ENCODE results near the gene IMMP2L. TPM values are rescaled to one million over a fixed set of nuclear protein-coding genes. Genes with fewer than 3 reads are reported as not detected.

IMMP2L gene
- total RNA-seq, 1 donor from 2014 or later, result 31.9 TPM

- POLR2A ChIA-PET, result no interaction called here
- DNase-seq (no peak), ATAC-seq (ENCODE audit: low read depth) (no peak)
- intact Hi-C loops (cut with micrococcal nuclease), result no loop called here
- Mint-ChIP-seq H3K27me3 (no peaks in the 10 kb centered on the region), H3K9me3 (peaks cover 5% of the 10 kb centered on the region), H3K4me3 (no peak overlapping the region), H3K36me3 (ENCODE audit: low read depth) (peaks cover 8% of the 10 kb centered on the region), H3K4me1 (no peaks in the 10 kb centered on the region), H3K27ac (no peak overlapping the region)
- CTCF ChIA-PET, result no interaction called here
- no peak for TF ChIP-seq CTCF (IDR thresholded peaks at IDR 0.05)
Measured at GRCh38 chr7:111483078-111483477, 79.2 kb downstream of the IMMP2L start.

GRCh38 chr7:111477462-111478225, 84.6 kb downstream of the IMMP2L start:
- intact Hi-C loops (cut with micrococcal nuclease), result no loop called here
- peaks cover 12% of the 10 kb centered on the region for H3K36me3 Mint-ChIP-seq (ENCODE audit: low read depth)
- no peak overlapping the region for H3K4me3 Mint-ChIP-seq
- no peak overlapping the region for H3K27ac Mint-ChIP-seq
- no peaks in the 10 kb centered on the region for H3K4me1 Mint-ChIP-seq
- ChIA-PET CTCF (no interaction called here), POLR2A (no interaction called here)
- DNase-seq, result no peak
- TF ChIP-seq CTCF (IDR thresholded peaks at IDR 0.05), result no peak
- H3K9me3 Mint-ChIP-seq, result peaks cover 5% of the 10 kb centered on the region
- ATAC-seq (ENCODE audit: low read depth), result no peak
- H3K27me3 Mint-ChIP-seq, result no peaks in the 10 kb centered on the region

GRCh38 chr7:111476586-111477293, 85.6 kb downstream of the IMMP2L start:
- Mint-ChIP-seq H3K27me3 (no peaks in the 10 kb centered on the region), H3K4me3 (no peak overlapping the region)
- no peak for ATAC-seq (ENCODE audit: low read depth)

GRCh38 chr7:111475959-111476358, 86.3 kb downstream of the IMMP2L start:
- Mint-ChIP-seq H3K27ac (no peak overlapping the region), H3K4me1 (no peaks in the 10 kb centered on the region), H3K36me3 (ENCODE audit: low read depth) (peaks cover 15% of the 10 kb centered on the region), H3K4me3 (no peak overlapping the region), H3K9me3 (peaks cover 7% of the 10 kb centered on the region), H3K27me3 (no peaks in the 10 kb centered on the region)
- POLR2A ChIA-PET, result no interaction called here
- intact Hi-C loops (cut with micrococcal nuclease), result no loop called here
- CTCF ChIA-PET, result no interaction called here
- no peak for DNase-seq
- TF ChIP-seq CTCF (IDR thresholded peaks at IDR 0.05), result no peak
- no peak for ATAC-seq (ENCODE audit: low read depth)

More at GRCh38 chr7:111476586-111477293, 85.6 kb downstream of the IMMP2L start:
- Mint-ChIP-seq H3K4me1 (no peaks in the 10 kb centered on the region), H3K27ac (no peak overlapping the region), H3K9me3 (peaks cover 5% of the 10 kb centered on the region), H3K36me3 (ENCODE audit: low read depth) (peaks cover 15% of the 10 kb centered on the region)
- ChIA-PET CTCF (no interaction called here), POLR2A (no interaction called here)
- intact Hi-C loops (cut with micrococcal nuclease), result no loop called here
- TF ChIP-seq CTCF (IDR thresholded peaks at IDR 0.05), result no peak
- no peak for DNase-seq

GRCh38 chr7:111475419-111475748, 86.9 kb downstream of the IMMP2L start:
- intact Hi-C loops (cut with micrococcal nuclease), result no loop called here
- Mint-ChIP-seq H3K9me3 (peaks cover 7% of the 10 kb centered on the region), H3K4me1 (no peaks in the 10 kb centered on the region), H3K27me3 (no peaks in the 10 kb centered on the region), H3K4me3 (no peak overlapping the region), H3K27ac (no peak overlapping the region), H3K36me3 (ENCODE audit: low read depth) (peaks cover 15% of the 10 kb centered on the region)
- POLR2A ChIA-PET, result no interaction called here
- ATAC-seq (ENCODE audit: low read depth), result no peak
- CTCF ChIA-PET, result no interaction called here
- DNase-seq, result no peak
- no peak for TF ChIP-seq CTCF (IDR thresholded peaks at IDR 0.05)
